Measurements from ENCODE around the gene IGSF5. TPM values are rescaled to one million over a fixed set of nuclear protein-coding genes. Genes with fewer than 3 reads are reported as not detected.

IGSF5 gene
- total RNA-seq, 1 experiment from 2014 or later = not detected

DNA sequence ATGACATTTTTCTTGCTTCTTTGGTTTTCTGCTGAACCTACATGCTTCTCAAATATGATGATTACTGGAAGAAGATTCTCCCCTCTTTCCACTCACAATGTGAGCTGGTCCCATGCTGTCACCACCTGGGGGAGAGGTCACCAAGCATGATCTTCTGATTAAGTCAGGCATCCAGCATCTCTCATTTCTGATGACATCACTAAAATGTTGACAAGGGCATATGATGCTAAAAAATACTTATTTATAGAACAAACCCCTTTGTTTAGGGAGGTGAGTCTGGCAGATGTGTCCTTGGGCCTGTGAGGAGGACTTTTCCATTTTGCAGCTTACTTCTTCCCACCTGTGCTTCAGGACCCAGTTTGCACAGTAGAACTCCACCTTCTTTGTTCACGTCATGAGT is 80.3 kb downstream of the IGSF5 start:
- Histone ChIP-seq H3K9ac (ENCODE audit: low read length) (no peak overlapping the region), H4K20me1 (ENCODE audit: low read length) (no peaks in the 10 kb centered on the region), H3K9me2 (replicated peaks; ENCODE audit: low read length) (no peaks in the 10 kb centered on the region), H3K4me3 (ENCODE audit: low read length) (no peak overlapping the region), H3K4me1 (ENCODE audit: insufficient read depth, low read length) (no peaks in the 10 kb centered on the region), H3K36me3 (ENCODE audit: low read depth, low read length) (no peaks in the 10 kb centered on the region), H3K9me3 (ENCODE audit: low read length) (peaks cover 4% of the 10 kb centered on the region; the same call in 1 of the 2 replicates), H2AFZ (ENCODE audit: low read length) (no peak overlapping the region), H3K27ac (ENCODE audit: low read length) (no peak overlapping the region), H3K27me3 (ENCODE audit: low read length) (no peaks in the 10 kb centered on the region), H3F3A (ENCODE audit: low read length, unreplicated experiment) (no peaks in the 10 kb centered on the region), H3K79me2 (ENCODE audit: low read length) (no peaks in the 10 kb centered on the region), H3K4me2 (ENCODE audit: low read length) (no peak overlapping the region)
- ChIA-PET CTCF (no interaction called here), POLR2A (ENCODE audit: unreplicated experiment) (no interaction called here)
- no peak for TF ChIP-seq EZH2phosphoT487 (IDR thresholded peaks at IDR 0.05; ENCODE audit: borderline replicate concordance, low read length)
- TF ChIP-seq, protein P1, sequence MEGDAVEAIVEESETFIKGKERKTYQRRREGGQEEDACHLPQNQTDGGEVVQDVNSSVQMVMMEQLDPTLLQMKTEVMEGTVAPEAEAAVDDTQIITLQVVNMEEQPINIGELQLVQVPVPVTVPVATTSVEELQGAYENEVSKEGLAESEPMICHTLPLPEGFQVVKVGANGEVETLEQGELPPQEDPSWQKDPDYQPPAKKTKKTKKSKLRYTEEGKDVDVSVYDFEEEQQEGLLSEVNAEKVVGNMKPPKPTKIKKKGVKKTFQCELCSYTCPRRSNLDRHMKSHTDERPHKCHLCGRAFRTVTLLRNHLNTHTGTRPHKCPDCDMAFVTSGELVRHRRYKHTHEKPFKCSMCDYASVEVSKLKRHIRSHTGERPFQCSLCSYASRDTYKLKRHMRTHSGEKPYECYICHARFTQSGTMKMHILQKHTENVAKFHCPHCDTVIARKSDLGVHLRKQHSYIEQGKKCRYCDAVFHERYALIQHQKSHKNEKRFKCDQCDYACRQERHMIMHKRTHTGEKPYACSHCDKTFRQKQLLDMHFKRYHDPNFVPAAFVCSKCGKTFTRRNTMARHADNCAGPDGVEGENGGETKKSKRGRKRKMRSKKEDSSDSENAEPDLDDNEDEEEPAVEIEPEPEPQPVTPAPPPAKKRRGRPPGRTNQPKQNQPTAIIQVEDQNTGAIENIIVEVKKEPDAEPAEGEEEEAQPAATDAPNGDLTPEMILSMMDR (conservative IDR thresholded peaks at IDR 0.05; ENCODE audit: low read depth, low read length) = no peak
- no peak for TF ChIP-seq EZH2 (IDR thresholded peaks at IDR 0.05; ENCODE audit: low read length, unreplicated experiment)
- intact Hi-C loops (cut with micrococcal nuclease) = no loop called here
- BruUV-seq (replicated peaks) = no TSS peak
- no peak for DNase-seq
- ATAC-seq = no peak

DNA sequence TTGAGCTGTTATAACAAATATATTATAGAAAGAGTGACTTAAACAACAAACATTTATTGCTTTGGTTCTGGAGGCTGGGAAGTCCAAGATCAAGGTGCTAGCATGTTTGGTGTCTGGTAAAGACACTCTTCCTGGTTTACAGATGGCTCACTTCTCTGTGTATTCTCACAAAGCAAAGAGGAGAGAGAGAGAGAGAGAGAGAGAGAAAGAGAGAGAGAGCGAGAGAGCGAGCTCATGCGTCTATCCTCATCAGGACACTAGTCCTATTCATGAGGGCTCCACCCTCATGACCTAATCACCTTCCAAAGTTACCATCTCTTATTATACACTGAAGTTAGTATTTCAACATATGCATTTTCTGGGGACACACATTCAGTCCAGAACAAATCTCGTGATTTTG is 89.6 kb downstream of the IGSF5 start:
- no peaks in the 10 kb centered on the region for H4K20me1 ChIP-seq (ENCODE audit: low read length)
- H3K9me3 ChIP-seq (ENCODE audit: low read length) = no peaks in the 10 kb centered on the region
- no peak overlapping the region for H3K4me3 ChIP-seq (ENCODE audit: low read length)
- no peaks in the 10 kb centered on the region for H3K9me2 ChIP-seq (replicated peaks; ENCODE audit: low read length)
- H3K4me2 ChIP-seq (ENCODE audit: low read length) = no peak overlapping the region
- H3K27ac ChIP-seq (ENCODE audit: low read length) = no peak overlapping the region
- no peak overlapping the region for H2AFZ ChIP-seq (ENCODE audit: low read length)
- H3K4me1 ChIP-seq (ENCODE audit: insufficient read depth, low read length) = no peaks in the 10 kb centered on the region
- TF ChIP-seq EZH2phosphoT487 (IDR thresholded peaks at IDR 0.05; ENCODE audit: borderline replicate concordance, low read length) (no peak), EZH2 (IDR thresholded peaks at IDR 0.05; ENCODE audit: low read length, unreplicated experiment) (no peak)
- TF ChIP-seq, protein P1 (conservative IDR thresholded peaks at IDR 0.05; ENCODE audit: low read depth, low read length) = no peak
- POLR2A ChIA-PET (ENCODE audit: unreplicated experiment) = no interaction called here
- DNase-seq (no peak), ATAC-seq (no peak)
- H3K36me3 ChIP-seq (ENCODE audit: low read depth, low read length) = no peaks in the 10 kb centered on the region
- BruUV-seq (replicated peaks) = no TSS peak
- H3K27me3 ChIP-seq (ENCODE audit: low read length) = no peaks in the 10 kb centered on the region
- intact Hi-C loops (cut with micrococcal nuclease) = no loop called here
- H3F3A ChIP-seq (ENCODE audit: low read length, unreplicated experiment) = no peaks in the 10 kb centered on the region
- no peaks in the 10 kb centered on the region for H3K79me2 ChIP-seq (ENCODE audit: low read length)
- no peak overlapping the region for H3K9ac ChIP-seq (ENCODE audit: low read length)
- CTCF ChIA-PET = no interaction called here

DNA sequence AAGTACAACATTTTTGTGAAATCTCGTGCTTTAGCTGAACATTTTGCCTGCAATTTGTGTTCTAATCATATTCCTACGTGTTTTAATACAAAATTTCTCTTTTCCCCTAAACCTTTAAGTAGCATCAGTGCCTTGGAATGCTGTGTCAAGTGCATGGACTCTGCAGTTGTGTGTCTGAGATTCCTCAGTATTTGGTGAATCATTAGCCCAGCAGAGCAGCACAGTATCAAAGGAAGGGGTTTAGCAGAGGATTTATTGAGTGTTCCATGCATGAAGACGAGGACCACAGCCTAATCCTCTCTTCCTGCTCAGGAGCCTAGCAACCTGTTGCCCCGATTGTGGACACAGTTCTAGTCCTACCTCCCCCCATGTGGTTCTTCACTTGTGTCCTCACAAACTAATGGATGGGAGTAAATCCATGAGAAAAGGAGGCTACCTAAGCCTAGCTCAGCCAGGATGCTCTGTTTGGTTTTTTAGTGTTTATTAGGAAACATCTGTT is 92.9 kb downstream of the IGSF5 start:
- intact Hi-C loops (cut with micrococcal nuclease) = no loop called here
- no peak for DNase-seq

More for the DNA sequence above, 92.9 kb downstream of the IGSF5 start:
- CTCF ChIA-PET = no interaction called here
- no peaks in the 10 kb centered on the region for H3K36me3 ChIP-seq (ENCODE audit: low read depth, low read length)
- H3K4me1 ChIP-seq (ENCODE audit: insufficient read depth, low read length) = no peaks in the 10 kb centered on the region
- H3K9ac ChIP-seq (ENCODE audit: low read length) = no peak overlapping the region
- no TSS peak for BruUV-seq (replicated peaks)
- H3K4me3 ChIP-seq (ENCODE audit: low read length) = no peak overlapping the region
- ATAC-seq = no peak
- no peak overlapping the region for H3K27ac ChIP-seq (ENCODE audit: low read length)
- H3K27me3 ChIP-seq (ENCODE audit: low read length) = no peaks in the 10 kb centered on the region
- no peaks in the 10 kb centered on the region for H3K9me2 ChIP-seq (replicated peaks; ENCODE audit: low read length)
- H3K9me3 ChIP-seq (ENCODE audit: low read length) = no peaks in the 10 kb centered on the region
- no peaks in the 10 kb centered on the region for H4K20me1 ChIP-seq (ENCODE audit: low read length)
- H2AFZ ChIP-seq (ENCODE audit: low read length) = no peak overlapping the region
- TF ChIP-seq, protein P1 (conservative IDR thresholded peaks at IDR 0.05; ENCODE audit: low read depth, low read length) = no peak
- TF ChIP-seq EZH2phosphoT487 (IDR thresholded peaks at IDR 0.05; ENCODE audit: borderline replicate concordance, low read length) (no peak), EZH2 (IDR thresholded peaks at IDR 0.05; ENCODE audit: low read length, unreplicated experiment) (no peak)
- no peak overlapping the region for H3K4me2 ChIP-seq (ENCODE audit: low read length)
- no peaks in the 10 kb centered on the region for H3F3A ChIP-seq (ENCODE audit: low read length, unreplicated experiment)
- POLR2A ChIA-PET (ENCODE audit: unreplicated experiment) = no interaction called here
- no peaks in the 10 kb centered on the region for H3K79me2 ChIP-seq (ENCODE audit: low read length)
